Dermis blood vessel endothelial cell (primary cell): ENCODE data around the gene RNF4. TPM values are rescaled to one million over a fixed set of nuclear protein-coding genes. Genes with fewer than 3 reads are reported as not detected.
"Not testable (repeated sequence)": the region's sequence is repeated elsewhere in the genome, so short reads cannot be mapped to it uniquely, and the experiment has no call there.

Source experiments
- DNase-seq: peaks from one replicate; pipeline ENCODE4 v3.0.0; 2010
- total RNA-seq: library from RNA; depleted of rRNA; stranded (reverse); fragments of >200 nt; gene quantifications from 2 replicates; pipeline ENCODE4 v1.2.3, GENCODE V29; 2014

RNF4 gene
- total RNA-seq, 1 donor from 2014 or later, result 85.4 TPM

- no peak for DNase-seq
Observed at GRCh38 chr4:2489081-2489805, 20.3 kb downstream of the RNF4 start.

GRCh38 chr4:2489841-2490552, 21.1 kb downstream of the RNF4 start:
- peak; percentile 44 for DNase-seq

GRCh38 chr4:2492970-2493369, 24.1 kb downstream of the RNF4 start:
- DNase-seq, result no peak

- DNase-seq, result no peak
Observed at GRCh38 chr4:2494992-2495391, 26.1 kb downstream of the RNF4 start.

GRCh38 chr4:2497324-2497723, 28.4 kb downstream of the RNF4 start:
- no peak for DNase-seq

GRCh38 chr4:2497931-2498330, 29.0 kb downstream of the RNF4 start:
- DNase-seq, result no peak

GRCh38 chr4:2500547-2500946, 31.6 kb downstream of the RNF4 start:
- DNase-seq, result no peak

- no peak for DNase-seq
Observed at GRCh38 chr4:2501034-2501594, 32.2 kb downstream of the RNF4 start.

GRCh38 chr4:2503809-2504208, 34.9 kb downstream of the RNF4 start:
- no peak for DNase-seq

GRCh38 chr4:2507259-2507658, 38.4 kb downstream of the RNF4 start:
- no peak for DNase-seq

- DNase-seq, result no peak
Observed at GRCh38 chr4:2507855-2508254, 38.9 kb downstream of the RNF4 start.

GRCh38 chr4:2510351-2511259, 41.7 kb downstream of the RNF4 start:
- no peak for DNase-seq

GRCh38 chr4:2511645-2512131, 42.8 kb downstream of the RNF4 start:
- DNase-seq, result no peak

- DNase-seq, result no peak
Observed at GRCh38 chr4:2512396-2513135, 43.7 kb downstream of the RNF4 start.

GRCh38 chr4:2514193-2514592, 45.3 kb downstream of the RNF4 start:
- DNase-seq, result not testable (repeated sequence)

- not testable (repeated sequence) for DNase-seq
Observed at GRCh38 chr4:2514944-2515343, 46.0 kb downstream of the RNF4 start.

- no peak for DNase-seq
Observed at GRCh38 chr4:2515830-2516550, 47.1 kb downstream of the RNF4 start.

GRCh38 chr4:2516635-2517034, 47.7 kb downstream of the RNF4 start:
- no peak for DNase-seq

GRCh38 chr4:2526559-2526958, 57.7 kb downstream of the RNF4 start:
- no peak for DNase-seq

GRCh38 chr4:2534904-2535375, 66.0 kb downstream of the RNF4 start:
- DNase-seq, result no peak
